HG02943 (cell line): ENCODE results near the gene USP40.
A peak's percentile ranks its signal among the peaks of the same experiment; 100 is the strongest.

Source experiments
- ATAC-seq: cut with Tn5 transposase; IDR thresholded peaks from one replicate; pipeline ENCODE4 v1.9.1; 2021; ENCODE audit warnings: mild to moderate bottlenecking, low read depth, moderate library complexity; ENCODE audit not compliant: unreplicated experiment

Gene USP40

GRCh38 chr2:233556881-233557736 lies 9.5 kb downstream of the USP40 start:
- ATAC-seq, result no peak

DNA sequence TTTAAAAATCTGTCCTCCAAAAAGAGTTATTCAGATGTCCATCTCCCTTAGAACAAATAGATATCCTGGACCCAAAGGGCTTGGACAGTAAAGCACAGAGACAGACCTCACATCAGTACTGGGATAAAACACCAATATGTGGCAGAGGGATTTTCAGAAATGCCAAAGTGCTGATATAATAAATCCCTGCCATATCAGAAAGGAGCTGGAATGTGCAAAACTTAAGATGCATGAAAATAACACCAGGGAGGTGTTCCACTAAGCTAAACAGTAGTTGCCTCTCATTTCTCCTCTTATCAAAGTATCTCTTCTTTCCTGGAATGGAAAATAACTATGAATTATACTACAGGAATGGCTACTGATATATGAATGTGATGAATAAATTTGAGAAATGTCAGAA lies 13.2 kb downstream of the USP40 start:
- no peak for ATAC-seq

- ATAC-seq, result no peak
Observed at GRCh38 chr2:233551491-233551890, 15.1 kb downstream of the USP40 start.

DNA sequence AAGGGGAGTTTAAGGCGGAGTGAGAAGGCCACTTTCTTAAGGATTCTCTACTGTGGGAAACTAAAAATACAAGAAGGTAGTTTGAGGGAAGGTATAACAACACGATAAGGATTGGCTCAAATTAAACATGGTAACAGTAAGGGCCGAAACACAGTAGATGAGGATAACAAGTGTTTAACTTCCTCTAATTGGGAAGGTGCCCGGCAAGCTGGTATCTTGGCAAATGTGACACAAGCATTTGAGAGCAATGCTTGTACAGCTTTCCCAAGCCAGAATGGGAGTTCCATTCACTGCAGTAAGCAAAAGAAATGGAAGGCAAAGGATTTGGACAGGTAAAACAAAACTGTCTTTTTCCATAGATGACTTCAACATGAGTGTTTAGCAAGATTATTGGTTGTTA lies 19.8 kb downstream of the USP40 start:
- no peak for ATAC-seq

GRCh38 chr2:233546101-233546500 lies 20.5 kb downstream of the USP40 start:
- ATAC-seq, result no peak

DNA sequence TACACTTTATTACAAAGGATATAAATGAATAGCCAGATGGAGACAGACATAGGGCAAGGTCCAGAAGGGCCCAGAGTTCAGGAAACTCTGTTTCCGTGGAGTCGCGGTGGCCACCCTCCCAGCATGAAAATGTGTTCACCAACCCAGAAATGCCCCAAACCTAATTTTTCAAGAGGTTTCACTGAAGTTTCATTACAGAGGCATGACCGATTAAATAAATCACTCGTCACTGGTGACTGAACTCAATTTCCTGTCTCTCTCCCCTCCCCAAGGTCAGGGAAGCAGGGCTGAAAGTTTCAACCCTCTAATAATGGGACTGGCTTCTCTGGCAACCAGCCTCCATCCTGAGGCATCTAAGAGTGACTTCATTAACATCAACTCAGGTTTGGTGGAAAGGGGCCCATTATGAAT lies 22.4 kb downstream of the USP40 start:
- no peak for ATAC-seq

- no peak for ATAC-seq
Observed at GRCh38 chr2:233542507-233542906, 24.1 kb downstream of the USP40 start.

DNA sequence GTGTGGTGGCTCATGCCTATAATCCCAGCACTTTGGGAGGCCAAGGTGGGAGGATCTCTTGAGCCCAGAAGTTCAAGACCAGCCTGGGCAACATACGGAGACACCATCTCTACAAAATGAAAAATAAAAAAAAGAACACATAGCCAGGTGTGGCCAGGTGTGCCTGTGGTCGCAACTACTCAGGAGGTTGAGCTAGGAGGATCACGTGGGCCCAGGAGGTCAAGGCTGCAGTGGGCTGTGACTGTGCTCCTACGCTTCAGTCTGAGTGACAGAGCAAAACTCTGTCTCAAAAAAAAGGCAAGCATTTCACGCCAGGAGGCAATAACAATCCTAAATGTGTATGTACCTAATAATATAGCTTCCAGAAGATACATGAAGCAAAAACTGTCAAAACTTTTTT lies 27.8 kb downstream of the USP40 start:
- no peak for ATAC-seq

- ATAC-seq, result no peak
Observed at GRCh38 chr2:233535271-233535670, 31.3 kb downstream of the USP40 start.

- ATAC-seq, result no peak
Observed at GRCh38 chr2:233532971-233533370, 33.6 kb downstream of the USP40 start.

DNA sequence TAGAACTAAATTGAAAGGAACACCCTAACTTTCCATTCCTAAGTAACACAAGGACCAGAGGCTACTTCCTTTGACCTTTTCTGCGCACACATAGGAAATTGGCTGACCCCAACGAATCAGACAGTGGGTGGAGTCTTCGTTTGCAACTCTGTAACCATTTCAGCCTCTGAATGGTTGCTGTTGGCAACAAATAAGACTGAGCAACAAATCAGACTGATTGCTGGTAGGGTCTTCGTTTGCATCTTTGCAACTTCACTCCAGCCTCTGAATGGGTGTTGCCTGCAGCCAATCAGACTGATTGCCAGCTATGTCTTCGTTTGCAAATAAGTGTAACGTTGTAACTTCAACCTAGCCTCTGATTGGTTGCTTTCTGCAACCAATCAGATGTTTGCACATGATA lies 34.6 kb downstream of the USP40 start:
- no peak for ATAC-seq

- ATAC-seq, result no peak
Observed at GRCh38 chr2:233530381-233530780, 36.2 kb downstream of the USP40 start.

DNA sequence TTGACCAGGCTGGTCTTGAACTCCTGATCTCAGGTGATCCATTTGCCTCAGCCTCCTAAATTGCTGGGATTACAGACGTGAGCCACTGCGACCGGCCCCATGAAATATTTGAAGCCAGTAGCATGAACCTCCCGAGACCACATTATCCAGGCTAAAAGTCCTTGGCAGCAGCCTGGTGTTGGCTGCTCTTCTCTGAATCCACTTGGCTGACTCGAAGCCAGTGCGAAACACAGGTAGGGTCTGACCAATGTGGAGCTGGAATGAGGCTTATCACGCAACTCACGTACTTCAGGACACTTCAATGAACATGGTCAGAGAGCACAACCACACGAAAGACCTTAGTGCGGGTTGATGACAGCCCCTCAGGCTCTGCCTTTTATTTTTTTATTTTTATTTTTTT lies 38.4 kb downstream of the USP40 start:
- ATAC-seq, result no peak

DNA sequence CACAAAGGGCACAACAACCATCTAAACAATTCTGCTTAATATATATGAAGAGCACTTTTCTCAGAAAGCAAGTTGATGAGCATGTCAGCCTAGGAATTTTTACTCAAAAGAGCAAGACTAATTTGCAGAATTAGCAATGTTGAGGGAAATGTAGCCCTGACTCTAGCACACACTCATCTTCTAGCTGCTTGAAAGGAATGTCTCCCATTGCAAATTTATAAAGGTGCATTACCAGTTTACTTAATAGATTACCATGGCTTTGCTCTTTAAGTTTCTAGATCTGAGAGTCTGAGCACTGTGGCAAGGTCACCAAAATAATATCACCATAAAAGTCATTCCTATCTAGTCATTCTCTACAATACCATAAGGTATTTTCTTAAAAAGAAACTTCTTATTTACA lies 40.8 kb downstream of the USP40 start:
- ATAC-seq, result no peak

GRCh38 chr2:233519787-233520611 lies 46.6 kb downstream of the USP40 start:
- peak; percentile 91 for ATAC-seq

DNA sequence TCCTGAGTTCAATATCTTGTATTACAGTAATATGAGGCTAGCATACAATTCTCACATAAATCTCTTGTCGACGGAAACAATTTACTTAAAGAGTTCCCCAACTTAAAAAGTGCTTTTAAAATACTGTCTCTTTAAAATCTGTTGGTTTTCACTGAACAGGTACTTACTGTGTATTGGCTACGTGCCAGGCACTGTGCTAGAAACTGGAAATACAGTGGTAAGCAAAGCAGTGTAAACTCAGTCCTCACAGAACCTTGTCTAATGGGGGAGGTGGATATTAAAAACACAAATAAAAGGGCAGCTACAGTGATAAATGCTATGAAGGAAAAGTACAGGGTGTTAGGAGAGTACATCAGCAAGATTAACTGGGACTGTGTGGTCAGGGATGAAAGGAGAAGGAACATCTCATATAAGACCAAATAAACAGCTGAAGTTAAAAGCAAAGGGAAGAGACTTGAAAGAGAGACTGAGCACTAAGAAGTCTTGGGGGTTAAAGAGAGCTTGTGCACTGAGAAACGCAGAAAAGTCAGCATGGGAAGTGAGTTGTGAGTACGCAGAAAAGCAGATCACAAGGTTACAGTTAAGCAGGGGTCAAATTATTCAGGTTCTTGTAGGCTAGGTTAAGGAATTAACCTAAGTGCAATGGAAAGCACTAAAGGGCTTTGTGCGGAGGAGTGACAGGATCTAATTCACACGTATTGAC lies 52.5 kb downstream of the USP40 start:
- ATAC-seq, result no peak

DNA sequence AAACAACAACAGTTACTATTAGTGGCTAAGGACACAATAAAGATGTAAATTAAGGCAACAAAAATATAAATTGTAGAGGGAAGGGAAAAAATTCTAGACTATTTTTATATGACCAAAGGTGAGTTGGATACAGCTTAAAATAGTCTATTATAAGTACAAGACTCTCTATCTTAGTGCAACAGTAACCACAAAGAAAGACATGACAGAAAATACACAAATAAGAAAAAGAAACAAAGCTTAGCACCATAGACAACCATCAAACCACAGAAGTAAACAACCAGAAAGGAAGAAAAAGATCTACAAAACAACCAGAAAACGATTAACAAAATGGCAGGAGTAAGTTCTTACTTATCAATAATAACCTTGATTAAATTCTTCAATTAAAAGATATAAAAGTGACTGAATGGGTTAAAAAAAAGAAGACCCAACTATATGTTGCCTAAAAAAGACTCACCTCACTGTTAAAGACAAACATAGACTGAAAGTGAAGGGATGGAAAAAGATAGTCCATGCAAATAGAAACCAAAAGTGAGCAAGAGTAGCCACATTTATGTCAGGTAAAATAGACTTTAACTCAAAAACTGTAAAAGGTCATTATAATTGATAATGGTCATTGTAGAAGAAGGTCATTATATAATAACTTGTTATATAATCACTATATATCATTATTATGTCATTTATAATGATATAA lies 62.5 kb downstream of the USP40 start:
- no peak for ATAC-seq

DNA sequence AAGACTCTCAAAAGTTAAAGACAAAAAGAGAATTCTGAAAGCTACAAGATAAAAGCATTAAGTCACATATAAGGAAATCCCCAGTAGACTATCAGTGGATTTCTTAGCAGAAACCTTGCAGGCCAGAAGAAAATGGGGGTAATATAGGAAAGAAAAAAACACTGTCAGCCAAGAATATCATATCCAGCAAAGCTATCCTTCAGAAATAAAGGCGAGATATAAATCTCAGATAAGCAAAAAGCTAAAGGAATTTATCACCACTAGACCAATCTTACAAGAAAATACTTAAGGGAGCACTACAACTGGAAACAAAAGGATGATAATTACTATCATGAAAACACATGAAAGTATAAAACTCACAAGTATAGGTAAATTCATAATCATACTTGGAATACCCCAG lies 63.1 kb downstream of the USP40 start:
- ATAC-seq, result no peak

DNA sequence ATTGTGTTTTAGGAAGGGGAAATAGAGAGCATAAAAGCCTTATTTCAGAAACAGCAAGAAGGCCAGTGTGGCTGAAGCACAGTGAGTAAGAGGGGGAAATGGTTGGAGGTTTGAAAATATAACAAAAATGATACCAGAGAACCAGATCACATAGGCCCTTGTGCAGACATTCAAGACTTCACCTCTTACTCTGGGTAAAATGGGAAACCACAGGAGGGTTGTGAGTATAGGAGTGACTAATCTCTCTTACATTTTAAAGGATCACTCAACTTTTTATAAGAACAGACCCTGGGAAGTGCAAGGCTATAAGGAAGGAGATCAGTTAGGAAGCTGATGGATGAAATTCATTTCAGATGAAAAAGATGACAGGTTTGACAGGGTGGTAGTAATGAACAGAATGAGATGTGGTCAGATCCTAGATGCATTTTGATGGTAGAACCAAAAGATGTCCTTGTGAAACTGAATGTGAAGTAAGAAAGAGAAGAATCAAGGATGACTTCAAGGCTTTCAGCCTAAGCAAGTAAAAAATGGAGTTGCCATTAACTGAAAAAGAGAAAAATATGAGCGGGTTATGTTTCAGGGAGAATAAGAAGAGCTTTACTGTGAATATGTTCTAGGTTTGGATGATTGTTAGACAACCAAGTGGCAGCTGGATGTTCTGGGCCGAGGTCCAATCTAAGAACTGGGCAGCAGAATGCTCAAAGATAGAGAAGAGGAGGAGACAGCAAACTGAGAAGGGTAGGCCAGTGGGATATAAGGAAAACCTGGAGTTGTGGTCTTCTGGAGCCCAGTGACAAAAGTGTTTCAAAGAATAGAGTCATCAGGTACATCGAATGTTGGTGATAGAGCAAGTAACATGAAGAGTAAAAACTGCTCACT lies 65.1 kb downstream of the USP40 start:
- no peak for ATAC-seq

DNA sequence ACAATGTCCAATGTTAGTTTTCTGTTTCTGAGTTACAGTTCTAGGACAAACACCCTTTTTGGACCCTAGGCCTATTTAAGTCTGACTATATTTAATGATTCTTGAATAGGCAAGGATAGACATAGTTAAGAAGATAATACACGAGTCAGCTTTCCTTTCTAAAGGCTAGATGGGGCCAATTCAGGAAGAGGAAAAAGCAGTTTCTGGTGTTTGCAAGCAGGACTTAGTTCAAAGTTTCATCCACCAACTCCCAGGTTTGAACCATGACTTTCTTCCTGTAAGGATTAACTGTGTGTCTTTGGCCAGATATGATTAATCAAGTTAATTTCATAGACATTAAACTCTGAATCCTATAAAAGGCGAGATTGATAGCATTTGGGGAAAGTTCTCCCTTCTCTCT lies 66.7 kb downstream of the USP40 start:
- ATAC-seq, result no peak
